MM.1S (cell line): ENCODE measurements around the gene ARPP19.

Experiments used
- EZH2 ChIP-seq: fragments of 300-600 bp; sonication (generic); optimal IDR thresholded peaks from 2 replicates; pipeline ENCODE3; 2017; ENCODE audit warnings: low read depth, mild to moderate bottlenecking, antibody characterized with exemption, low read length, mixed read lengths
- TF ChIP-seq, protein P1 (sequence below): fragments of 300-600 bp; sonication (generic); IDR thresholded peaks from 2 replicates; pipeline ENCODE4 v1.5.1; 2016; ENCODE audit warnings: antibody characterized with exemption, low read length, mixed read lengths

DNA sequence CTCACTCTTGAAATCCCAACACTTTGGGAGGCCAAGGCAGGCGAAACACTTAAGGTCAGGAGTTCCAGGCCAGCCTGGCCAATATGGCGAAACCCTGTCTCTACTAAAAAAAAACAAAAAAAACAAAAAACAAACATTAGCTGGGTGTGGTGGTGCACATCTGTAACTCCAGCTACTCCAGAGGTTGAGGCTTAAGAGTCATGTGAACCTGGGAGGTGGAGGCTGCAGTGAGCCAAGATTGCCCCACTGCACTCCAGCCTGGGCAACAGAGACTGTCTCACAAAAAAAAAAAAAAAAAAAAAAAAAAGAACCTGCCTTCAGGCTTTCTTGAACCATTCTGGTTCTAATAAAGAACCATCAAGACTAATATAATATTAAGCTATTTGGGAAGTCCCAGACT lies 16.5 kb downstream of the ARPP19 start:
- TF ChIP-seq, protein P1, sequence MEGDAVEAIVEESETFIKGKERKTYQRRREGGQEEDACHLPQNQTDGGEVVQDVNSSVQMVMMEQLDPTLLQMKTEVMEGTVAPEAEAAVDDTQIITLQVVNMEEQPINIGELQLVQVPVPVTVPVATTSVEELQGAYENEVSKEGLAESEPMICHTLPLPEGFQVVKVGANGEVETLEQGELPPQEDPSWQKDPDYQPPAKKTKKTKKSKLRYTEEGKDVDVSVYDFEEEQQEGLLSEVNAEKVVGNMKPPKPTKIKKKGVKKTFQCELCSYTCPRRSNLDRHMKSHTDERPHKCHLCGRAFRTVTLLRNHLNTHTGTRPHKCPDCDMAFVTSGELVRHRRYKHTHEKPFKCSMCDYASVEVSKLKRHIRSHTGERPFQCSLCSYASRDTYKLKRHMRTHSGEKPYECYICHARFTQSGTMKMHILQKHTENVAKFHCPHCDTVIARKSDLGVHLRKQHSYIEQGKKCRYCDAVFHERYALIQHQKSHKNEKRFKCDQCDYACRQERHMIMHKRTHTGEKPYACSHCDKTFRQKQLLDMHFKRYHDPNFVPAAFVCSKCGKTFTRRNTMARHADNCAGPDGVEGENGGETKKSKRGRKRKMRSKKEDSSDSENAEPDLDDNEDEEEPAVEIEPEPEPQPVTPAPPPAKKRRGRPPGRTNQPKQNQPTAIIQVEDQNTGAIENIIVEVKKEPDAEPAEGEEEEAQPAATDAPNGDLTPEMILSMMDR, result no peak
- TF ChIP-seq EZH2, result no peak
